Renal pelvis (tissue), 4 donors: ENCODE data around the gene CALB2. TPM values are rescaled to one million over a fixed set of nuclear protein-coding genes. Genes with fewer than 3 reads are reported as not detected.

Experiments
- DNase-seq: peaks from one replicate; pipeline ENCODE4 v3.0.0-alpha.2; 2013
- polyA plus RNA-seq, 3 donors: library from polyadenylated mRNA; unstranded; fragments of 120-200 nt; gene quantifications; one replicate each; pipeline ENCODE4 v1.2.1, GENCODE V29; 2013; ENCODE audit not compliant: insufficient read length in 3 of 3

CALB2 gene
- polyA plus RNA-seq, 3 donors: 0.40 to 0.70 (median 0.47) TPM

DNA sequence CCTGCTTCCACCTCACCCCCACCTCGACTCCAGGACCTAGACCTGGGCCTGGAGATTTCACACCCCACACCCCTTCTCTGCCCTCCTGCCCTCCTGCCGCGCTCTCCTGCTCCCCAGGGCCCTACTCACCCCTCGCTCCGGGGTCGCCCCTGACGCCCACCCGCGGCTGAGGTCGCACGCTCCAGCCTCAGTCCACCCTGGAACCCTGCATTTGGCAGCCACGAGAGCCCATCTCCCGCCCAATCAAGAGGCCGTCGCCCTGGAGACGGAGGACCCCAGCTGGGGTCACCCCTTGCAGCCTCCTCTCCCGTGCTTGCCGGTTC is 67.2 kb downstream of the CALB2 start:
- no peak for DNase-seq

DNA sequence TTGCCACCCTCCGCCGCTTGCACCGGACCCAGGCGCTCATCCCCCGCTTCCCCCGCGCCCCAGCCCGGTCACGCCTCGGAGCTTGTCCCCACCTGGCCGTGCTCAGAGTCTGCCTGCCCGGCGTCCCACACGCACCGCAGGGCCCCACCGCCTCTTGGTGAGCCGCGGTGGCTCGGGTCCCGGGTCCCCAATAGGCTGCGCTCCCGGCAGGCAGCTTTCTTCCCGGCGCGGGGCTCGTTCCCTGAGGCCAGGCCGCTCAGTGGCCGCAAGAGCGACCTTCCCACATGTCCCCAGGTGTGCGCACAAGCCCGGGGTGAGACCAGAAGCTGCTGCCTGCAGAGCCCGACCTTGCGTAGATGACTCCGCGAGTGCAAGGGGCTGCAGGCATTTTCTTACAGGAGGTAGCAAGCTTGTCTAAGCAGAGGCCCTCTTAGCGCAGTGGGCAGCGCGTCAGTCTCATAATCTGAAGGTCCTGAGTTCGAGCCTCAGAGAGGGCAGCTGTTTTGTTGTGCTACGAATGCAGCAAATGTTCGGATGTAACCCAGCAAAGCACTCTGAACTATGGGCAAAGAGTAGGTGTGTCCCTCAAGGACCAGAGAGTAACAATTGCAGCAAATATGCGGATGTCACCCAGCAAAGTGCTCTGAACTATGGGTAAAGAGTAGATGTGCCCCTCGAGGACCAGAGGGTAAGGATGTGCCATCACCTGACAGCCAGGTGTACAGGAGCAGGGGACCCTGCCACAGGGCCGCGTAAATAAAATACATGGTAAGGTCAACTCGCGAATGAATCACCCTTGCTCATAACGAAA is 67.8 kb downstream of the CALB2 start:
- peak; percentile 42 for DNase-seq

DNA sequence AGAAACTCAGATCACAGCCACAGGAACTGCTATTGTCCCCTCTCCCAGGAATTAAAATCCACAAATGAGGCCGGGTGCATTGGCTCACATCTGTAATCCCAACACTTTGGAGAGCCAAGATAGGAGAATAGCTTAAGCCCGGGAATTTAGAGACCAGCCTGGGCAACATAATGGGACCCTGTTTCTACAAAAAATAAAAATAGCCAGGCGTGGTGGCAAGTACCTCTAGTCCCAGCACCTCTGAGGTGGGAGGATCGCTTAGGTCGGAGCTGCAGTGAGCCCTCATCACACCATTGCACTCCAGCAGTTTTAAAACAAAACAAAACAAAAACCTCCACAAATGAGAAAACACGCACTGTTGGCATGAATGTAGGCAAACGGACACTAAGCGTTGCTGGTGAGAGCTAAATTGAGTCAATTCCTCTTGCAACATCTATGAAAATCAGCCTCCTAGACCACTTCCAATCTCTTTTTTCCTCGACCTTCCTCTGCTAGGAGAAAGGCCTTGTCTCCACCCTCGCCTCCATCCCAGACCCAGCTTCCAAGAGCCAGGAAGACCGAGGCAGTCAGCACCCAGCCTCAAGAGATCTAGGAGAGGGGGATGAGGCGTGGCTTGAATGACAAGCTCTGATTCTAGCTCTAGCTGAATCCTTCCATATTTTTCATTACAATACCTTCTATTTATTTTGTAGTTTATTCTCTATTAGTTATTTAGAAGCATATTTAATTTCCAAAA is 68.5 kb downstream of the CALB2 start:
- no peak for DNase-seq

DNA sequence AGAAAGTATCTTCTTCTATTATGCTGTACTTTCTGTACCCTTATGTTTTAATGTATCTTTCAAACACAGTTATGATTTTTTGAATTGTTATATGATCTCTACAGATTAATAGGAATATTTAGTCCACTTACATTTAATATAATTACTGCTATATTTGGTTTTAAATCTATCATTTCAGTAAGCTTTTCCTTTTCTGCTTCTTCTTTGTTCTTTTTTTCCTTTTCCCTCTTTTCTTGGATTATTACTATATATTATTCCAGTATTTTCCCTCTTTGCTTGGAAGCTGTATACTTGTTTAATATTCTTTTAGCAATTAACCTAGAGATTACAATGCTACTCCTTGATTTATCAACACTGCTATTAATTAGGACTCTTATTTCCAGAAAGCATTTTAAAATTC is 69.9 kb downstream of the CALB2 start:
- no peak for DNase-seq

DNA sequence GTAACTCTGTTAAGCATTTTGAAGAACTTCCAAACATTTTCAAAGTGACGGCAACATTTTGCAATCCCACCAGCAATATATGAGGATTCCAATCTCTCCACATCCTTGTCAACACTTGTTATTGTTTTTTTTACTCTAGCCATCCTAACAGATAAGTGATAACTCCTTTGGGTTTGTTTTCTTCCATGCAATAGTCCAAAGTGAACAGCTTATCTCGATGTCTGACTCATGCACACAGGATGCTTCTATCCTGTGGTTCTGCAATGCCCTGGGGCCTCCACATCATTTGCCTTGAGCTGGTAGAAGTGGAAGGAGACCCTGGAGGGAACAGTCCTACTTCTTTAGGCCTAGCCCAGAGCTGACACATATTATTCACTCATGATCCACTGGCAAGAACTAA is 70.4 kb downstream of the CALB2 start:
- no peak for DNase-seq

DNA sequence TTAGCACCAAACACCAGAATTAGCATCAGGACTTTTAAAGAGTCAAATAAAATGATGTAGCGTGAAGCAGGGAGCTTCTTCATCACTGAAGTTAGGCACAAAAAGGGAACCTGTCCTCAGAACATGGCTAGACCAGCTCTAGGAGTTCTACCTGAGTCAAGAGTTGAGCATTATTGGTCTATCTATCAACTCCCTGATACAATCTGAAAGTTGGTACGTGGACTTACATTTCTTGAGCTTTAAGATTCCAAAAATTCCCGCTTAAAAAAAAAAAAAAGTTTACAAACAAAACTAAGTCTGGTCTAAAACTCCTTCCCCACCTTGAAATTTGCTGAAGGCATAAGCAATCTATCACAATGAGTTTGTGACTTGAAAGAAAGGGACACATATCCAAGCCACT is 71.1 kb downstream of the CALB2 start:
- DNase-seq: no peak

DNA sequence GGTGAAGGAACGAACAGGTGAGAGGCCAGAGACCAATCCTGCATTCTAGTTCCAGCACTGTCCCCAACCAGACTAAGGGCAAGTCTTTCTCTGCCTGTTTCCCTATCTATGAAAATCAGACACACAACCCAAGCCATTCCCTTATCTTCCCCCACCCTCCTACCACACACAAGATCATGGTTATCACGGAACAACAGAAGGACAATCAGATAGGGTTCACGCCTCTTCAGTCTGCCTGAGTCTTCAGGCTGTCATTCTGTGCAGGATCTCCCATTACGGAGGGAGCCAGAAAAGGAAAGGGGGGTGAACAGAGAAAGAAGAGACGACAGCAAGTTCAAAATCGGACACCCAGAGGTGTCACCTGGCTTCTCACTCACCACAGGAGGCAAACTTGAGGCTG is 72.2 kb downstream of the CALB2 start:
- DNase-seq: no peak

DNA sequence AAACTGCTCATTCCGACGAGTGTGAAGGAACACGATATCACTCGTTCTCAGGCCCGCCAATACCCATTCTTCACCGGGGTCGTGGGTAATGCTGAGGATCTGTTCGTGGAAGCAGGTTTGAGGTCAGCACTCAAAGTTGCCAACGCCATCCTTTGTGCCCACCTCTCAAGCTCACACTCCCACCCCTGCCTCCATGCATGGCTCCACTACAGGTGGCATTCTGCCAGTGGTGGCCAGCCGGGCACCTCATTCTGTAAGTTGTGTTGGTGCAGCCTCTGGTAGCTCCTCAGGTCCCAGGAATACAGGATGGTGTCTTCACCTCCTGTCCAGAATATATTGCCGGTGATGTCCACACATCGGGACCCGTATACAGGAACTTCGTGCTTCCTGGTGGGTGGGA is 72.7 kb downstream of the CALB2 start:
- DNase-seq: no peak

DNA sequence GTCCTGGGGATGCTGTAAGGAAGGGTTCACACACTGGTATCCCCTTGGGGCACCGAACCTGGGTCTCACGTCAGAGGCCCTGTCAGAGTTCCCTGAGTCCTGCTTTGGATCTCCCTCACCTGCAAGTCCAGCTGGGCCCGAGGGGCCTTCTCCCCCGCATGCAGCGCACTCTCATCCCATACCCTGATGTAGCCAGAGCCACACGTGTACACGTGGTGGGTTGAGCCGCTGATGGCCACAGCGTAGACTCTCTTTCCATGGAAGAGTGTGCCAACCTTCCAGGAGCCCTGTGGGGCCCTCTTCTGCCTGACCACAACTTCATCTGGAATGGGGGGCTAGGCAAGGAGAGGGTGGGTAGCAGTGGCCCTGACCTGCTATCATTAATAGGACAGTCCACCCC is 73.5 kb downstream of the CALB2 start:
- DNase-seq: no peak

DNA sequence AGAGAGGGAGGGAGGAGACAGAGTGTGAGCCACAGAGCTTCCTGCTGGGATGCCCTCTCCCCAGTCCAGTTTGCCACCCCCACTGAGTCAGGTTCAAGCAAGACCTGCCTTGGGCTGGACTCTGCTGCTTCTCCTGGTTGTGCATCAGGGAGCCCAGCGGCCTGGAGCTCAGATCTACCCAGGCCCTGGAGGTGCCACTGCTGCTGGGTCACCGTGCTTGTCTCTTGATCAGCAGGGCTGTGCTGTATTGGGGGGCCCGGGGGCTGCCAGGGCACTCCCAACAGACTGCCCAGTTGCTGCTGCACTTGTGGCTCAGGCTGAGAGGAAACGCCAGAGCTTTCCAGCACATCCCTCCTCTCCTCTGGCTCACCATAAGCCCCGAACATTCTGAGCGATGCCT is 74.4 kb downstream of the CALB2 start:
- no peak for DNase-seq

DNA sequence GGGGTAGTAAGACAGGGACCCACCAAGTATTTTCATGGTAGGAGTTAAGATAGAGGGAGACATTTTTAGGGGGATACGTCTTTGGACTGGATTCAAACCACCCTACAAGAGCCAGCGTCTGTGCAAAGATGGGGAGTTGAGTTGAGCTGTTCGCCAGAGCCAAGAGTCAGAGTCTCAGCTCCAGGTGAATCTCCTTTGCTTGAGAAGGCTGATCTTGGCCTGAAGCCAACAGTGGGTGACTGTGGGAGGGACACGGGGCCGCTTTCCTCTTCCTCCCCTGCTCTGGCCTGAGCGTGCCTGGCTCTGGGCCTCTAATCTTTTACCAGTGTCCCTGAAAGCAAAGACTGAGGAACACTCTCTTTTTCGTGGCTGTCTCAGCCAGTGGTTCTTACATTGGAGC is 78.0 kb downstream of the CALB2 start:
- no peak for DNase-seq

DNA sequence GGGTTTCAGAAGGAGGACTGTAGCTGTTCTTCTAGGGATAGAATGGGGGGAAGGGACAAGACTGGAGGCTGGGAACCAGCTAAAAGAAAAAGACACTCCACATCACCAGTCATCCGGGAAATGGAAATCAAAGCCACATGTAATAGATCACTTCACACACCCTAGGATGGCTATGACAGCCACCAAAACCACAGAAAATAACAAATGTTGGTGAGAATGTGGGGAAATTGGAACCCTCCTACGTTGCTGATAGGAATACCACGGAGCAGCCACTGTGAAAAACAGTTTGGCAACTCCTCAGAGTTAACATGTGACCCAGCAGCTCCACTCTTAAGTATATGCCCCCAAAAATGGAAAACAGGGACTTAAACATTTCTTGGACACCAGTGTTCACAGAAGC is 81.0 kb downstream of the CALB2 start:
- no peak for DNase-seq

Other genes with a start within 250 kb of the CALB2 start
- gene HYDIN, start 128.0 kb upstream of the CALB2 start, polyA plus RNA-seq: 10 to 100 TPM; 11.5 to 19.6 (median 18.6) TPM
- gene CMTR2, start 69.3 kb upstream of the CALB2 start, polyA plus RNA-seq: 10 to 100 TPM; 40.1 to 66.5 (median 63.5) TPM
- not detected for gene TLE7, start 83.3 kb downstream of the CALB2 start, polyA plus RNA-seq
- gene ZNF23, start 103.5 kb downstream of the CALB2 start, polyA plus RNA-seq: 10 to 100 TPM; 14.6 to 19.5 (median 15.5) TPM
- gene ZNF19, start 130.6 kb downstream of the CALB2 start, polyA plus RNA-seq: 10 to 100 TPM; 11.0 to 18.5 (median 16.1) TPM
- under 1 TPM; 0.21 to 0.53 (median 0.49) TPM for gene CHST4, start 167.7 kb downstream of the CALB2 start, polyA plus RNA-seq
- under 1 TPM; 0.03 to 0.16 (median 0.14) TPM for gene TAT, start 218.4 kb downstream of the CALB2 start, polyA plus RNA-seq